GM23338 (cell line): ENCODE measurements around the gene NSD2. TPM values are rescaled to one million over a fixed set of nuclear protein-coding genes. Genes with fewer than 3 reads are reported as not detected.

Experiments used
- ATAC-seq: fragments of 200-7000 bp; cut with Tn5 transposase; 3 replicates; pipeline ENCODE4 v1.9.1; 2020
- DNase-seq: peaks from one replicate; pipeline ENCODE4 v3.0.0-alpha.2; 2015; ENCODE audit warnings: low spot score
- H2AFZ ChIP-seq: fragments of 200-600 bp; sonication (generic); 2 replicates; pipeline ENCODE4 v1.8.0; 2016; ENCODE audit warnings: antibody characterized with exemption, mild to moderate bottlenecking, moderate library complexity
- H3F3A ChIP-seq: fragments of 200-600 bp; sonication (generic); replicated peaks from 2 replicates; pipeline ENCODE4 v1.8.0; 2017; ENCODE audit warnings: antibody characterized with exemption, mixed run types, low read depth
- H3K27ac ChIP-seq: fragments of 200-600 bp; sonication (generic); 2 replicates; pipeline ENCODE4 v1.6.1; 2016; ENCODE audit warnings: low read depth
- H3K27me3 ChIP-seq: fragments of 200-600 bp; sonication (generic); 2 replicates; pipeline ENCODE4 v1.8.0; 2016; ENCODE audit warnings: mild to moderate bottlenecking, mixed run types, moderate library complexity; ENCODE audit not compliant: insufficient read depth
- H3K36me3 ChIP-seq: fragments of 200-600 bp; sonication (generic); 2 replicates; pipeline ENCODE4 v1.8.0; 2016; ENCODE audit warnings: mild to moderate bottlenecking; ENCODE audit not compliant: insufficient read depth
- H3K4me1 ChIP-seq: fragments of 200-600 bp; sonication (generic); 2 replicates; pipeline ENCODE4 v1.8.0; 2016; ENCODE audit warnings: mild to moderate bottlenecking, moderate library complexity; ENCODE audit not compliant: insufficient read depth
- H3K4me2 ChIP-seq: fragments of 200-600 bp; sonication (generic); 2 replicates; pipeline ENCODE4 v1.7.1; 2017; ENCODE audit warnings: mixed run types
- H3K4me3 ChIP-seq: fragments of 200-600 bp; sonication (generic); 2 replicates; pipeline ENCODE4 v1.6.1; 2016; ENCODE audit warnings: mixed run types
- H3K79me2 ChIP-seq: fragments of 200-600 bp; sonication (generic); replicated peaks from 2 replicates; pipeline ENCODE4 v1.8.0; 2017; ENCODE audit warnings: mild to moderate bottlenecking; ENCODE audit not compliant: insufficient read depth
- H3K9me2 ChIP-seq: fragments of 200-600 bp; sonication (generic); 2 replicates; pipeline ENCODE4 v1.8.0; 2017; ENCODE audit not compliant: insufficient read depth
- H4K20me1 ChIP-seq: fragments of 200-600 bp; sonication (generic); replicated peaks from 2 replicates; pipeline ENCODE4 v1.8.0; 2017; ENCODE audit warnings: mild to moderate bottlenecking; ENCODE audit not compliant: insufficient read depth
- H3K27ac Mint-ChIP-seq: 2 replicates; pipeline ENCODE4 v1.8.0; 2020; ENCODE audit warnings: inconsistent platforms, mild to moderate bottlenecking, moderate library complexity, mixed read lengths
- H3K27me3 Mint-ChIP-seq: 3 replicates; pipeline ENCODE4 v1.8.0; 2022; ENCODE audit warnings: low read depth, mild to moderate bottlenecking, moderate library complexity, mixed read lengths, inconsistent platforms; ENCODE audit not compliant: insufficient read depth, poor library complexity
- H3K36me3 Mint-ChIP-seq: 3 replicates; pipeline ENCODE4 v1.8.0; 2021; ENCODE audit warnings: low read depth, mild to moderate bottlenecking, inconsistent platforms, moderate library complexity, mixed read lengths
- H3K4me1 Mint-ChIP-seq: 3 replicates; pipeline ENCODE4 v1.8.0; 2020; ENCODE audit warnings: mild to moderate bottlenecking, inconsistent platforms, mixed read lengths
- H3K4me3 Mint-ChIP-seq: 3 replicates; pipeline ENCODE4 v1.8.0; 2021; ENCODE audit warnings: moderate library complexity, mild to moderate bottlenecking, inconsistent platforms, mixed read lengths
- H3K9me3 Mint-ChIP-seq: 3 replicates; pipeline ENCODE4 v1.8.0; 2020; ENCODE audit warnings: moderate library complexity, mild to moderate bottlenecking, inconsistent platforms, mixed read lengths
- CREB1 ChIP-seq: fragments of 250-450 bp; sonication (Bioruptor Pico); IDR thresholded peaks from 2 replicates; pipeline ENCODE4 v1.5.0; 2020; ENCODE audit warnings: low read depth, mild to moderate bottlenecking, moderate library complexity
- EZH2 ChIP-seq: fragments of 200-600 bp; sonication (generic); IDR thresholded peaks from one replicate; pipeline ENCODE4 v1.8.0; 2017; ENCODE audit warnings: antibody characterized with exemption, mild to moderate bottlenecking, low read depth; ENCODE audit not compliant: unreplicated experiment
- EZH2phosphoT487 ChIP-seq: fragments of 200-600 bp; sonication (generic); IDR thresholded peaks from one replicate; pipeline ENCODE4 v1.8.1; 2018; ENCODE audit warnings: antibody characterized with exemption; ENCODE audit not compliant: unreplicated experiment
- NANOG ChIP-seq: IDR thresholded peaks from 2 replicates; pipeline ENCODE4 v1.6.1; 2016; ENCODE audit warnings: antibody characterized with exemption, borderline replicate concordance
- POLR2AphosphoS5 ChIP-seq: IDR thresholded peaks from 2 replicates; pipeline ENCODE4 v1.6.1; 2016; ENCODE audit warnings: antibody characterized with exemption, low read depth
- polyA plus RNA-seq: library from polyadenylated mRNA; unstranded; fragments of >200 nt; fragmentation: Nextera tagmentation; extraction: Ambion mirVana; gene quantifications from 2 replicates; pipeline ENCODE4 v1.2.1, GENCODE V29; 2016
- total RNA-seq: library from RNA; depleted of rRNA; stranded (reverse); fragments of >200 nt; shearing (Covaris generic); gene quantifications from 2 replicates; pipeline ENCODE4 v1.2.3, GENCODE V29; 2014
- TF ChIP-seq, protein P1 (sequence below), 2 experiments: fragments of 200-600 bp in 1 of 2; sonication (generic) in 1 of 2; conservative IDR thresholded peaks; 2 replicates each; pipeline versions ENCODE4 v1.5.1 to v1.6.1; 2016 to 2017; ENCODE audit warnings: antibody characterized with exemption in 2 of 2, low read depth in 2 of 2, mild to moderate bottlenecking in 2 of 2, moderate library complexity in 1 of 2
- TF ChIP-seq, protein P2 (sequence below): IDR thresholded peaks from 2 replicates; pipeline ENCODE4 v1.6.1; 2016; ENCODE audit warnings: antibody characterized with exemption
- TF ChIP-seq, protein P3 (sequence below): IDR thresholded peaks from one replicate; pipeline ENCODE4 v1.6.1; 2018; ENCODE audit warnings: antibody characterized with exemption; ENCODE audit not compliant: unreplicated experiment

NSD2 gene
- total and polyA plus RNA-seq, 2 experiments from 2014 or later: 33.5 to 84.4 TPM

DNA sequence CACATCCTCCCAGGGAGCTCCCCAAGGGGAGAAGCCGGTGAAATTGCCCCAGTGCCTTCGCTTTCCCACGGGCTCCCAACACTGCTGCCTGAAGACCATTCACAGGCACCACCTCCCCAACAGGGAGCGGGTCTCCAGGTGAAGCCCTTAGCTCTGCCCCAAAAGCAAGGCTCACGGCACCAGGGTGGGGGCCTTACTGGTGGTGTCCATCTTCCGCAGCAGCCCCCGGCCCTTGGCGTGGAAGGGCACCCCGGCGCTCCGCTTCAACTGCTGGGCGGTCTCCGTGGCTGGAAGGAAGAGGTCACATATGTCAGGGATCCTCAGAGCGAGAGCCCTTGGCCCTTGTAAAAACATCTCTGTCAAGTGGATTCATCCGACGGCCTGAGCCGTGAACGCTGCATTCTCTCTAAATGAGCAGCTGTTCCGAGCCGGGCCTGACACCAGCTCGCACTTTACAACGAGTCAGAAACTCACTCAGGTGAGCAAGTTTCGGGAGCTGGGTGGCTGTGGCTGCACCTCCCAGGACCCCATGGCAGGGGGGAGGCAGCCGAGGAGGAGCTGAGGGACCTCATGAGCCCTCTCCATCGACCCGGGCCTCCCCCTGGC is 116.6 kb downstream of the NSD2 start (continued):
- TF ChIP-seq, protein P1, sequence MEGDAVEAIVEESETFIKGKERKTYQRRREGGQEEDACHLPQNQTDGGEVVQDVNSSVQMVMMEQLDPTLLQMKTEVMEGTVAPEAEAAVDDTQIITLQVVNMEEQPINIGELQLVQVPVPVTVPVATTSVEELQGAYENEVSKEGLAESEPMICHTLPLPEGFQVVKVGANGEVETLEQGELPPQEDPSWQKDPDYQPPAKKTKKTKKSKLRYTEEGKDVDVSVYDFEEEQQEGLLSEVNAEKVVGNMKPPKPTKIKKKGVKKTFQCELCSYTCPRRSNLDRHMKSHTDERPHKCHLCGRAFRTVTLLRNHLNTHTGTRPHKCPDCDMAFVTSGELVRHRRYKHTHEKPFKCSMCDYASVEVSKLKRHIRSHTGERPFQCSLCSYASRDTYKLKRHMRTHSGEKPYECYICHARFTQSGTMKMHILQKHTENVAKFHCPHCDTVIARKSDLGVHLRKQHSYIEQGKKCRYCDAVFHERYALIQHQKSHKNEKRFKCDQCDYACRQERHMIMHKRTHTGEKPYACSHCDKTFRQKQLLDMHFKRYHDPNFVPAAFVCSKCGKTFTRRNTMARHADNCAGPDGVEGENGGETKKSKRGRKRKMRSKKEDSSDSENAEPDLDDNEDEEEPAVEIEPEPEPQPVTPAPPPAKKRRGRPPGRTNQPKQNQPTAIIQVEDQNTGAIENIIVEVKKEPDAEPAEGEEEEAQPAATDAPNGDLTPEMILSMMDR (conservative IDR thresholded peaks at IDR 0.05; ENCODE audit: low read depth in 2 of 2): no peak

DNA sequence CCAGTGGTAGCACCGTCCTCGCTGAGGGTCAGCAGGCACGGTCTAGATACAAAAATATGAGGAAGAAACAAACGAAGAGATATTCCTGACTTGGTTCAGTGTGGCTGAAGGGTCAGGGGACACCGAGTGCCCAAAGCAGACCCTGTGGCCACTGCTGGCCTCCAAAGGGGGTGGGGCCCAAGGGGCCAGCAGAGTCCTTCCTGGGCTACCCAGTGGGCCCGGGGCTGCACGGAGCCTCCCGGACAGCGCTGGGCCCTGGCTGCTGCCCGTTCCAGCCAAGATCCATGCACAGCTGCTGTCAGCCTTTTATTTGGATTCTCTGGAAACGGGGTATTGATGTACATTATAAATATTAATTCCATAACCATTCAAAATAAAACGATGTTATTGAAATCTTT is 117.1 kb downstream of the NSD2 start:
- H3K79me2 ChIP-seq: peaks cover 32% of the 10 kb centered on the region
- no peak overlapping the region for H2AFZ ChIP-seq
- H3K36me3 ChIP-seq: no peaks in the 10 kb centered on the region
- no peak for DNase-seq
- Mint-ChIP-seq H3K4me1 (no peaks in the 10 kb centered on the region), H3K9me3 (no peaks in the 10 kb centered on the region), H3K27me3 (peaks cover 2% of the 10 kb centered on the region), H3K4me3 (no peak overlapping the region), H3K36me3 (peaks cover 40% of the 10 kb centered on the region), H3K27ac (no peak overlapping the region)
- H3K27ac ChIP-seq: no peak overlapping the region
- peaks cover 23% of the 10 kb centered on the region for H4K20me1 ChIP-seq
- no peaks in the 10 kb centered on the region for H3K27me3 ChIP-seq
- TF ChIP-seq, protein P2, sequence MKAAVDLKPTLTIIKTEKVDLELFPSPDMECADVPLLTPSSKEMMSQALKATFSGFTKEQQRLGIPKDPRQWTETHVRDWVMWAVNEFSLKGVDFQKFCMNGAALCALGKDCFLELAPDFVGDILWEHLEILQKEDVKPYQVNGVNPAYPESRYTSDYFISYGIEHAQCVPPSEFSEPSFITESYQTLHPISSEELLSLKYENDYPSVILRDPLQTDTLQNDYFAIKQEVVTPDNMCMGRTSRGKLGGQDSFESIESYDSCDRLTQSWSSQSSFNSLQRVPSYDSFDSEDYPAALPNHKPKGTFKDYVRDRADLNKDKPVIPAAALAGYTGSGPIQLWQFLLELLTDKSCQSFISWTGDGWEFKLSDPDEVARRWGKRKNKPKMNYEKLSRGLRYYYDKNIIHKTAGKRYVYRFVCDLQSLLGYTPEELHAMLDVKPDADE: no peak
- TF ChIP-seq CREB1 (no peak), POLR2AphosphoS5 (no peak), EZH2 (no peak), EZH2phosphoT487 (no peak), NANOG (no peak)
- TF ChIP-seq, protein P1 (conservative IDR thresholded peaks at IDR 0.05; ENCODE audit: low read depth in 2 of 2): no peak
- TF ChIP-seq, protein P3, sequence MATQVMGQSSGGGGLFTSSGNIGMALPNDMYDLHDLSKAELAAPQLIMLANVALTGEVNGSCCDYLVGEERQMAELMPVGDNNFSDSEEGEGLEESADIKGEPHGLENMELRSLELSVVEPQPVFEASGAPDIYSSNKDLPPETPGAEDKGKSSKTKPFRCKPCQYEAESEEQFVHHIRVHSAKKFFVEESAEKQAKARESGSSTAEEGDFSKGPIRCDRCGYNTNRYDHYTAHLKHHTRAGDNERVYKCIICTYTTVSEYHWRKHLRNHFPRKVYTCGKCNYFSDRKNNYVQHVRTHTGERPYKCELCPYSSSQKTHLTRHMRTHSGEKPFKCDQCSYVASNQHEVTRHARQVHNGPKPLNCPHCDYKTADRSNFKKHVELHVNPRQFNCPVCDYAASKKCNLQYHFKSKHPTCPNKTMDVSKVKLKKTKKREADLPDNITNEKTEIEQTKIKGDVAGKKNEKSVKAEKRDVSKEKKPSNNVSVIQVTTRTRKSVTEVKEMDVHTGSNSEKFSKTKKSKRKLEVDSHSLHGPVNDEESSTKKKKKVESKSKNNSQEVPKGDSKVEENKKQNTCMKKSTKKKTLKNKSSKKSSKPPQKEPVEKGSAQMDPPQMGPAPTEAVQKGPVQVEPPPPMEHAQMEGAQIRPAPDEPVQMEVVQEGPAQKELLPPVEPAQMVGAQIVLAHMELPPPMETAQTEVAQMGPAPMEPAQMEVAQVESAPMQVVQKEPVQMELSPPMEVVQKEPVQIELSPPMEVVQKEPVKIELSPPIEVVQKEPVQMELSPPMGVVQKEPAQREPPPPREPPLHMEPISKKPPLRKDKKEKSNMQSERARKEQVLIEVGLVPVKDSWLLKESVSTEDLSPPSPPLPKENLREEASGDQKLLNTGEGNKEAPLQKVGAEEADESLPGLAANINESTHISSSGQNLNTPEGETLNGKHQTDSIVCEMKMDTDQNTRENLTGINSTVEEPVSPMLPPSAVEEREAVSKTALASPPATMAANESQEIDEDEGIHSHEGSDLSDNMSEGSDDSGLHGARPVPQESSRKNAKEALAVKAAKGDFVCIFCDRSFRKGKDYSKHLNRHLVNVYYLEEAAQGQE: no peak
- H3K4me3 ChIP-seq: no peak overlapping the region
- H3F3A ChIP-seq: no peaks in the 10 kb centered on the region
- H3K9me2 ChIP-seq: no peaks in the 10 kb centered on the region
- H3K4me2 ChIP-seq: no peak overlapping the region
- no peak for ATAC-seq
- H3K4me1 ChIP-seq: no peaks in the 10 kb centered on the region
